OCI-LY3 (cell line): ENCODE data around the gene IL21R.
A peak's percentile ranks its signal among the peaks of the same experiment; 100 is the strongest.

Source experiments
- H2AFZ ChIP-seq: fragments of 200-600, 300-600 bp; shearing (Covaris generic); 2 replicates; pipeline ENCODE4 v1.6.0; 2014; ENCODE audit warnings: antibody characterized with exemption, low read depth, low read length
- H3K27ac ChIP-seq: fragments of 200-600, 300-600 bp; sonication (generic); 2 replicates; pipeline ENCODE4 v1.5.1; 2014; ENCODE audit warnings: mild to moderate bottlenecking, low read length, moderate library complexity, mixed read lengths
- H3K27me3 ChIP-seq: fragments of 200-600, 300-600 bp; sonication (generic); 2 replicates; pipeline ENCODE4 v1.6.1; 2014; ENCODE audit warnings: low read depth, low read length, mixed read lengths
- H3K36me3 ChIP-seq: fragments of 200-600, 300-600 bp; sonication (generic); replicated peaks from 2 replicates; pipeline ENCODE3; 2014; ENCODE audit warnings: low read depth, low read length, mixed read lengths
- H3K4me1 ChIP-seq: fragments of 300-600, 200-600 bp; sonication (generic); 2 replicates; pipeline ENCODE4 v1.6.1; 2014; ENCODE audit warnings: low read length, mixed read lengths
- H3K4me2 ChIP-seq: fragments of 200-600, 300-600 bp; sonication (generic); 2 replicates; pipeline ENCODE4 v1.6.1; 2014; ENCODE audit warnings: low read length, mixed read lengths
- H3K4me3 ChIP-seq: fragments of 300-600, 200-600 bp; sonication (generic); 2 replicates; pipeline ENCODE4 v1.5.1; 2014; ENCODE audit warnings: antibody characterized with exemption, mild to moderate bottlenecking, low read length, moderate library complexity
- H3K79me2 ChIP-seq: fragments of 300-600, 200-600 bp; shearing (Covaris generic); 2 replicates; pipeline ENCODE4 v1.6.1; 2014; ENCODE audit warnings: mild to moderate bottlenecking, low read length, mixed read lengths
- H3K9ac ChIP-seq: fragments of 300-600, 200-600 bp; shearing (Covaris generic); 2 replicates; pipeline ENCODE4 v1.6.0; 2014; ENCODE audit warnings: mild to moderate bottlenecking, low read length, moderate library complexity
- H3K9me3 ChIP-seq: fragments of 200-600, 300-600 bp; shearing (Covaris generic); 2 replicates; pipeline ENCODE4 v1.6.1; 2014; ENCODE audit warnings: low read length, mixed read lengths; ENCODE audit not compliant: insufficient read depth
- H4K20me1 ChIP-seq: fragments of 200-600, 300-600 bp; sonication (generic); 2 replicates; pipeline ENCODE4 v1.6.1; 2016; ENCODE audit warnings: low read length, mixed read lengths; ENCODE audit not compliant: insufficient read depth
- EZH2phosphoT487 ChIP-seq: fragments of 200-600 bp; shearing (Covaris generic); IDR thresholded peaks from 2 replicates; pipeline ENCODE4 v1.6.1; 2018; ENCODE audit warnings: antibody characterized with exemption, mixed run types, low read depth
- TF ChIP-seq, protein P1 (sequence below): fragments of 200-600, 300-600 bp; sonication (generic); IDR thresholded peaks from 2 replicates; pipeline ENCODE4 v1.5.1; 2014; ENCODE audit warnings: antibody characterized with exemption, low read length, low read depth

The IL21R gene

DNA sequence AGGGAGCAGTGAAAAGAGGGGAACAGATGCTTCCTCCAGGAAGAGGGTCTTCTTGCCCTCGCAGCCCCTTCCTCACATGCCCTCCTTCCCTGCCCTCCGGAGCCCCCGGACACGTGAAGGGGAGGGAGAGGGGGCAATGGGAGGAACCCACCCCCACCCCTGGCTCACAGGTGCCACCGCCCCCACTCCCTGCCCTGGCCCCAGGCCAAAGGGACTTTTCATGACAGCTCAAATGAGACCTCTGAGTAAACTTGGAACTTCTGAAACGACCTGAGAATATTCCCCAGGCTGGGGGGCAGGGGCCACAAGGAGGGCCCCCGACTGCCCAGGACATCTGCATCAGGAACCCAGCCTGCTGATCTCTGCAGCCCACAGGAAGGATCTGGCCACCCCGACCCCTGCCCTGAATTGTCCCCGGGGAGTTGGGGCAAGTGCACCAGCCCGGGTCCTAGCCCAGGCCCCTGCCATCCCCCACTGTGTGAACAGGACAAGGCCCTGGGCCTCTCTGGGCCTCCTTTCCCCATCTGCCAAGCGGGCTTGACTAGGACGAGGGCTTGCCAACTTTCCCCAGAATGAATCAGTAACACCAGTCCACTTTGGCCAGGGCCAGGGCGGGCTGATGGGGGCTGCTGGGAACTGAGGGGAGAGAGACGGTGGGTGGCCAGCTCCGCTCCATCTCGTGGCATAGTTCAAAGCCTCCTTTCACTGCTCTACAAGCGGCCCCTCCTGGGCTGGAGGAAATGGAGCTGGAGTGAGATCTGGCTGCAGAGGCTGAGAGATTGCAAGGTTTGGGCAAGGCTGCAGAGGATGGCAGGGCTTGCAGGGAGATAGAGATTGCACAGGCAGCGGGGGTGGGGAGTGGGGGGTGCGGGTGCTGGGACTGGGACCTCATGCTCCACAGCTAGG is 3.8 kb downstream of the IL21R start:
- Histone ChIP-seq H2AFZ (no peak overlapping the region), H3K27ac (peak overlapping the region; percentile 98), H3K9ac (peak overlapping the region; percentile 100), H3K9me3 (peaks cover 6% of the 10 kb centered on the region; the same call in 1 of the 2 replicates), H4K20me1 (peaks cover 26% of the 10 kb centered on the region), H3K4me1 (peaks cover 81% of the 10 kb centered on the region), H3K79me2 (peaks cover 100% of the 10 kb centered on the region), H3K4me3 (peak overlapping the region; percentile 96), H3K27me3 (no peaks in the 10 kb centered on the region), H3K36me3 (peaks cover 64% of the 10 kb centered on the region), H3K4me2 (peak overlapping the region; percentile 100)
- TF ChIP-seq EZH2phosphoT487, result no peak
- TF ChIP-seq, protein P1, sequence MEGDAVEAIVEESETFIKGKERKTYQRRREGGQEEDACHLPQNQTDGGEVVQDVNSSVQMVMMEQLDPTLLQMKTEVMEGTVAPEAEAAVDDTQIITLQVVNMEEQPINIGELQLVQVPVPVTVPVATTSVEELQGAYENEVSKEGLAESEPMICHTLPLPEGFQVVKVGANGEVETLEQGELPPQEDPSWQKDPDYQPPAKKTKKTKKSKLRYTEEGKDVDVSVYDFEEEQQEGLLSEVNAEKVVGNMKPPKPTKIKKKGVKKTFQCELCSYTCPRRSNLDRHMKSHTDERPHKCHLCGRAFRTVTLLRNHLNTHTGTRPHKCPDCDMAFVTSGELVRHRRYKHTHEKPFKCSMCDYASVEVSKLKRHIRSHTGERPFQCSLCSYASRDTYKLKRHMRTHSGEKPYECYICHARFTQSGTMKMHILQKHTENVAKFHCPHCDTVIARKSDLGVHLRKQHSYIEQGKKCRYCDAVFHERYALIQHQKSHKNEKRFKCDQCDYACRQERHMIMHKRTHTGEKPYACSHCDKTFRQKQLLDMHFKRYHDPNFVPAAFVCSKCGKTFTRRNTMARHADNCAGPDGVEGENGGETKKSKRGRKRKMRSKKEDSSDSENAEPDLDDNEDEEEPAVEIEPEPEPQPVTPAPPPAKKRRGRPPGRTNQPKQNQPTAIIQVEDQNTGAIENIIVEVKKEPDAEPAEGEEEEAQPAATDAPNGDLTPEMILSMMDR, result no peak

DNA sequence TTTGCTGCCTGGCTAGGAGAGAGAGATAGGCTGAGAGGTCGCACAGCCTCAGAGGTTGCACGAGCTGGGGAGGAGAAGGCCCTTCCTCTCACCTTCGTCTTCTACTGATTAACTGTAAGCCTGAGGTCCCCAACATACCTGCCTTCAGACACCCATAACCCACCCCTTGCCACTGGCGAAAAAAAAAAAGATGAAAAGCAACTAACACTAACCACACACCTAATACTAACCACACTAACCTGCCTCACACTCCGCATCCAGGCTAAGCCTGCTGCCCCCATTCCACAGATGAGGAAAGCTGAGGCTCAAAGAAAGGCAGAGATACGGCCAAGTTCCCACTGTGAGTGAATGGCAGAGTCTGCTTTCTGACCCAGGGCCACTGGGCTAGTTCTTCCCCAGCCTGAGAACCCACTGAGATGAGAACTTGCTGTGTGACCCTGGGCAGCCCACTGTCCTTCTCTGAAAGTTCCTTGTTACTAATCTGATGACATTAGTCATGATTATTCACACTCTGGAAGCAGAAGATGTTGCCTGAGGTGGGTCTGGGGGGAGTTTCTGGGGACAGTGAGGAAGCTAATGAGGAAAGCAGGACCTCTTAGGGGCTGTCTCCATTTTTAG is 4.6 kb downstream of the IL21R start:
- H3K4me2 ChIP-seq, result peak overlapping the region; percentile 100
- peak overlapping the region; percentile 96 for H3K4me3 ChIP-seq
- peak overlapping the region; percentile 98 for H3K27ac ChIP-seq
- TF ChIP-seq EZH2phosphoT487, result no peak
- TF ChIP-seq, protein P1, result no peak
- no peaks in the 10 kb centered on the region for H3K27me3 ChIP-seq
- peaks cover 7% of the 10 kb centered on the region; the same call in 1 of the 2 replicates for H3K9me3 ChIP-seq
- peaks cover 74% of the 10 kb centered on the region for H3K4me1 ChIP-seq
- H4K20me1 ChIP-seq, result peaks cover 29% of the 10 kb centered on the region
- peaks cover 71% of the 10 kb centered on the region for H3K36me3 ChIP-seq
- H2AFZ ChIP-seq, result no peak overlapping the region
- H3K9ac ChIP-seq, result peak overlapping the region; percentile 100
- peaks cover 100% of the 10 kb centered on the region for H3K79me2 ChIP-seq

DNA sequence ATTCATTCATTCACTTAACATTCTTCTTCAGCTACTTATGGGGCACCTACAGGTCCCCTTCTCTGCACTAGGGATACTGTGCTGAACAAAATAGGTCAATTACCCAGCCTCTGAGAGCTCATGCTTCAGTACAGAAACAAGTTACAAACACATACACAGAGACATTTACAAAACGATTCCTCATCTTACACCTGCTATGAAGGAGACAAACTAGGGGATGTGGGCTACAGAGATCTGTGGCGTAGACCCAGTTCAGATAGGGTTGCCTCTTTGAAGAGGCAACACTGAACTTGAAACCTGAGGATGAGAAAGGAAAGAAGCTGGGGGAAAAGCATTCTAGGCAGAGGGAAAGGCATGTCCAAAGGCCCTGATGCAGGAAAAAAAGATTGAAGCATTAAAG is 5.2 kb downstream of the IL21R start:
- Histone ChIP-seq H3K9ac (peak overlapping the region; percentile 100), H3K4me1 (peaks cover 75% of the 10 kb centered on the region), H4K20me1 (peaks cover 34% of the 10 kb centered on the region), H3K27ac (peak overlapping the region; percentile 98), H2AFZ (no peak overlapping the region), H3K79me2 (peaks cover 100% of the 10 kb centered on the region), H3K4me2 (peak overlapping the region; percentile 100), H3K27me3 (no peaks in the 10 kb centered on the region), H3K9me3 (peaks cover 12% of the 10 kb centered on the region; the same call in 1 of the 2 replicates), H3K4me3 (peak overlapping the region; percentile 96), H3K36me3 (peaks cover 76% of the 10 kb centered on the region)
- TF ChIP-seq, protein P1, result no peak
- TF ChIP-seq EZH2phosphoT487, result no peak

DNA sequence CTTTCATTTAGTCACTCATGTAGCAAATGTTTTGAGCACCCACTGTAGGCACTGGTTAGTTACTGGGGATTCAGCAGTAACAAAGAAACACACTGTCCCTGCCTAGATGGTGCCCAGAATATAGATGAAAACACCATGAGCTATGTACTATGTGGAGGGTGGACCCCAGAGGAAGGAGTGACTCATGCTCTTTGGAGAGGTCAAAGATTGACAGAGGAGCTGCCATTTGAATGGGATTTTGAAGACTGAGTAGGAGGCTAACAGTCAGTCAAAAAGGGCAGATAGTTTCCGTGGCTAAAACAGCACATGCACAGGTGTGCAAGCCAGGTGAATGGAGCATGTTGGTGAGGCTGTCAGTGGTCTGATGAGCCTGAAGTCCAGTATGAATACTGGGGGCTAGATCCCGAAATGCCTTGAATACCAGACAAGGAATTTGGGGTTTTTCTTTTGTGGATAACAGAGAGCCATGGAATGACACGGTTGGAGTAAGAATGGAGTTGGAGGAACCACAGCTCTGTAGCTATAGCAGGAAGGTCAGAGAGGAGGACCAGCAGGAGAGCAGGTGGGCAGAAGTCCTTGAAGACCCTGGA is 6.1 kb downstream of the IL21R start:
- TF ChIP-seq, protein P1, result no peak
- no peak for TF ChIP-seq EZH2phosphoT487
- peak overlapping the region; percentile 98 for H3K27ac ChIP-seq
- H3K4me2 ChIP-seq, result peak overlapping the region; percentile 100
- peaks cover 44% of the 10 kb centered on the region for H4K20me1 ChIP-seq
- peak overlapping the region; percentile 69 for H3K4me3 ChIP-seq
- no peaks in the 10 kb centered on the region for H3K27me3 ChIP-seq
- peaks cover 82% of the 10 kb centered on the region for H3K4me1 ChIP-seq
- H3K9me3 ChIP-seq, result peaks cover 12% of the 10 kb centered on the region; the same call in 1 of the 2 replicates
- no peak overlapping the region for H2AFZ ChIP-seq
- H3K9ac ChIP-seq, result peak overlapping the region; percentile 100
- peaks cover 100% of the 10 kb centered on the region for H3K79me2 ChIP-seq
- H3K36me3 ChIP-seq, result peaks cover 78% of the 10 kb centered on the region
